ENCODE measurements around the gene PEDS1.
"Not testable (repeated sequence)": the region's sequence is repeated elsewhere in the genome, so short reads cannot be mapped to it uniquely, and the experiment has no call there.

DNA sequence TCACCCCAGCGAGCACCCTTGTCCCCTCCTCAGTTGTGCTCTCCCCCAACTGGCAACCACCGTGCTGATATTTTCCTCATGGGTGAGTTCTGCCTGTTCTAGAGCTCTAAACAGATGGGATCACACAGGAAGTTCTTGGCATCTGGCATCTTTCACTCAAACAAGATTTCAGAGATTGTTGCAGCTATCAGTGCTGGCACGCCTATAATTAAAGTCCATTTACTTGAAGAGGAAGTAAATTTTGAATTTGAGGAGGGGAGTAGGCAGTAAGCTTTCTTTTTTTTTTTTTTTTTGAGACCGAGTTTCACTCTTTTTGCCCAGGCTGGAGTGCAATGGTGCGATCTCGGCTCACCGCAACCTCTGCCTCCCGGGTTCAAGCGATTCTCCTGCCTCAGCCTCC is 25.1 kb upstream of the PEDS1 start:
- TF ChIP-seq, protein P1, sequence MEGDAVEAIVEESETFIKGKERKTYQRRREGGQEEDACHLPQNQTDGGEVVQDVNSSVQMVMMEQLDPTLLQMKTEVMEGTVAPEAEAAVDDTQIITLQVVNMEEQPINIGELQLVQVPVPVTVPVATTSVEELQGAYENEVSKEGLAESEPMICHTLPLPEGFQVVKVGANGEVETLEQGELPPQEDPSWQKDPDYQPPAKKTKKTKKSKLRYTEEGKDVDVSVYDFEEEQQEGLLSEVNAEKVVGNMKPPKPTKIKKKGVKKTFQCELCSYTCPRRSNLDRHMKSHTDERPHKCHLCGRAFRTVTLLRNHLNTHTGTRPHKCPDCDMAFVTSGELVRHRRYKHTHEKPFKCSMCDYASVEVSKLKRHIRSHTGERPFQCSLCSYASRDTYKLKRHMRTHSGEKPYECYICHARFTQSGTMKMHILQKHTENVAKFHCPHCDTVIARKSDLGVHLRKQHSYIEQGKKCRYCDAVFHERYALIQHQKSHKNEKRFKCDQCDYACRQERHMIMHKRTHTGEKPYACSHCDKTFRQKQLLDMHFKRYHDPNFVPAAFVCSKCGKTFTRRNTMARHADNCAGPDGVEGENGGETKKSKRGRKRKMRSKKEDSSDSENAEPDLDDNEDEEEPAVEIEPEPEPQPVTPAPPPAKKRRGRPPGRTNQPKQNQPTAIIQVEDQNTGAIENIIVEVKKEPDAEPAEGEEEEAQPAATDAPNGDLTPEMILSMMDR (IDR thresholded peaks at IDR 0.05) = not testable (repeated sequence)
- TF ChIP-seq POLR2AphosphoS5 (IDR thresholded peaks at IDR 0.05; ENCODE audit: insufficient read depth in 1 of 2, low read depth in 1 of 2) = not testable (repeated sequence)

Measured in vagina (tissue), 2 donors.